ENCODE data around the gene ZNF276. TPM values are rescaled to one million over a fixed set of nuclear protein-coding genes. Genes with fewer than 3 reads are reported as not detected.

ZNF276 gene
- total RNA-seq, 1 experiment from 2014 or later, result 21.8 TPM

- Histone ChIP-seq H4K20me1 (ENCODE audit: insufficient read depth, low read depth, low read length) (peaks cover 6% of the 10 kb centered on the region; the same call in 1 of the 2 replicates), H2AFZ (ENCODE audit: low read length) (no peak overlapping the region), H3K4me2 (ENCODE audit: low read depth, low read length, poor library complexity, severe bottlenecking) (no peak overlapping the region), H3K4me3 (ENCODE audit: low read length) (no peak overlapping the region), H3K36me3 (ENCODE audit: insufficient read depth, low read length) (no peaks in the 10 kb centered on the region), H3K4me1 (ENCODE audit: low read length) (peaks cover 21% of the 10 kb centered on the region), H3K27me3 (ENCODE audit: low read length) (no peaks in the 10 kb centered on the region), H3K9me3 (ENCODE audit: low read length) (no peaks in the 10 kb centered on the region), H3K27ac (ENCODE audit: low read length) (no peak overlapping the region), H3K9ac (ENCODE audit: low read length) (no peak overlapping the region), H3K79me2 (ENCODE audit: low read length) (no peaks in the 10 kb centered on the region), H3K9me2 (replicated peaks; ENCODE audit: insufficient read depth, low read length) (no peaks in the 10 kb centered on the region)
- no peak for DNase-seq
These were observed 16.3 kb upstream of the ZNF276 start for GRCh38 chr16:89705006-89705405.

- Histone ChIP-seq H3K4me3 (ENCODE audit: low read length) (peak overlapping the region; percentile 66), H2AFZ (ENCODE audit: low read length) (no peak overlapping the region; the same call in 1 of the 2 replicates), H3K4me2 (ENCODE audit: low read depth, low read length, poor library complexity, severe bottlenecking) (peak overlapping the region; percentile 69), H3K36me3 (ENCODE audit: insufficient read depth, low read length) (no peaks in the 10 kb centered on the region), H3K9ac (ENCODE audit: low read length) (peak overlapping the region; percentile 65), H3K9me3 (ENCODE audit: low read length) (no peaks in the 10 kb centered on the region), H3K9me2 (replicated peaks; ENCODE audit: insufficient read depth, low read length) (no peaks in the 10 kb centered on the region), H3K79me2 (ENCODE audit: low read length) (peaks cover under 1% of the 10 kb centered on the region; the same call in 1 of the 2 replicates), H3K4me1 (ENCODE audit: low read length) (peaks cover 10% of the 10 kb centered on the region), H3K27me3 (ENCODE audit: low read length) (no peaks in the 10 kb centered on the region), H4K20me1 (ENCODE audit: insufficient read depth, low read depth, low read length) (no peaks in the 10 kb centered on the region), H3K27ac (ENCODE audit: low read length) (no peak overlapping the region)
- no peak for DNase-seq
These were observed 14.6 kb upstream of the ZNF276 start for GRCh38 chr16:89706518-89707260.

- Histone ChIP-seq H3K4me2 (ENCODE audit: low read depth, low read length, poor library complexity, severe bottlenecking) (no peak overlapping the region), H3K36me3 (ENCODE audit: insufficient read depth, low read length) (no peaks in the 10 kb centered on the region), H3K4me1 (ENCODE audit: low read length) (peaks cover 6% of the 10 kb centered on the region), H3K9ac (ENCODE audit: low read length) (no peak overlapping the region), H2AFZ (ENCODE audit: low read length) (no peak overlapping the region), H3K9me2 (replicated peaks; ENCODE audit: insufficient read depth, low read length) (no peaks in the 10 kb centered on the region), H3K27ac (ENCODE audit: low read length) (no peak overlapping the region), H3K79me2 (ENCODE audit: low read length) (peaks cover 10% of the 10 kb centered on the region), H3K4me3 (ENCODE audit: low read length) (no peak overlapping the region), H3K27me3 (ENCODE audit: low read length) (no peaks in the 10 kb centered on the region), H4K20me1 (ENCODE audit: insufficient read depth, low read depth, low read length) (no peaks in the 10 kb centered on the region), H3K9me3 (ENCODE audit: low read length) (no peaks in the 10 kb centered on the region)
- no peak for DNase-seq
These were observed 13.6 kb upstream of the ZNF276 start for GRCh38 chr16:89707695-89708094.

GRCh38 chr16:89708481-89708931 is 12.8 kb upstream of the ZNF276 start:
- Histone ChIP-seq H3K9ac (ENCODE audit: low read length) (no peak overlapping the region), H3K4me2 (ENCODE audit: low read depth, low read length, poor library complexity, severe bottlenecking) (no peak overlapping the region), H3K36me3 (ENCODE audit: insufficient read depth, low read length) (peaks cover 2% of the 10 kb centered on the region; the same call in 1 of the 2 replicates), H3K9me2 (replicated peaks; ENCODE audit: insufficient read depth, low read length) (no peaks in the 10 kb centered on the region), H3K4me1 (ENCODE audit: low read length) (peaks cover 11% of the 10 kb centered on the region), H3K27ac (ENCODE audit: low read length) (no peak overlapping the region), H3K4me3 (ENCODE audit: low read length) (no peak overlapping the region), H3K27me3 (ENCODE audit: low read length) (no peaks in the 10 kb centered on the region), H3K9me3 (ENCODE audit: low read length) (no peaks in the 10 kb centered on the region), H2AFZ (ENCODE audit: low read length) (no peak overlapping the region), H3K79me2 (ENCODE audit: low read length) (peaks cover 17% of the 10 kb centered on the region), H4K20me1 (ENCODE audit: insufficient read depth, low read depth, low read length) (no peaks in the 10 kb centered on the region)
- DNase-seq, result no peak

DNA sequence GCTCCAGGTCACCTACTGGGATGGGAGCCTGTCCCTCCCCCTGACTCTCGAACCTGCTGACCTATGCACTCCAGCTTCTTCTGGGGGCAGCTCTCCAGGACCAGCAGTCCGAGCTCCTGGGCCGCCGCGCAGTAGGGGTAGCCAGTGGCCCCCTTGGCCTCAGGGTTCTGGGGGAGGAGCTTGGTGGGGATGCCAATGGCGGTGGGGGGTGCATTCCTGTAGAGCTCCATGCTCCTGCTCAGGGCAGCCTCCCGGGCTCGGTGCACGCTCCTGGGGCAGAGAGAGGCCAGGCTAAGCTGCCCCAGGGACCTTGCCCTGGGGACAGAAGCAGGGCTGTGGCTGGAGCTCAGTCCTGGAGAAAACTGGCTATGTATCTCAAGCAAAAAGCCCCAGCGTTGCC is 12.2 kb upstream of the ZNF276 start:
- H3K9ac ChIP-seq (ENCODE audit: low read length), result no peak overlapping the region

GRCh38 chr16:89709716-89710432 is 11.5 kb upstream of the ZNF276 start:
- no peaks in the 10 kb centered on the region for H3K9me3 ChIP-seq (ENCODE audit: low read length)
- H3K27ac ChIP-seq (ENCODE audit: low read length), result no peak overlapping the region
- no peak overlapping the region for H3K9ac ChIP-seq (ENCODE audit: low read length)

More for the DNA sequence above, 12.2 kb upstream of the ZNF276 start:
- Histone ChIP-seq H3K36me3 (ENCODE audit: insufficient read depth, low read length) (peaks cover 6% of the 10 kb centered on the region; the same call in 1 of the 2 replicates), H3K4me3 (ENCODE audit: low read length) (no peak overlapping the region), H4K20me1 (ENCODE audit: insufficient read depth, low read depth, low read length) (no peaks in the 10 kb centered on the region), H3K27me3 (ENCODE audit: low read length) (no peaks in the 10 kb centered on the region), H3K9me2 (replicated peaks; ENCODE audit: insufficient read depth, low read length) (no peaks in the 10 kb centered on the region), H3K4me2 (ENCODE audit: low read depth, low read length, poor library complexity, severe bottlenecking) (no peak overlapping the region), H3K4me1 (ENCODE audit: low read length) (peaks cover 11% of the 10 kb centered on the region), H3K9me3 (ENCODE audit: low read length) (no peaks in the 10 kb centered on the region), H3K79me2 (ENCODE audit: low read length) (peaks cover 20% of the 10 kb centered on the region), H2AFZ (ENCODE audit: low read length) (no peak overlapping the region), H3K27ac (ENCODE audit: low read length) (no peak overlapping the region)
- DNase-seq, result no peak

GRCh38 chr16:89710709-89711564 is 10.4 kb upstream of the ZNF276 start:
- peaks cover 14% of the 10 kb centered on the region; the same call in 1 of the 2 replicates for H3K36me3 ChIP-seq (ENCODE audit: insufficient read depth, low read length)
- no peaks in the 10 kb centered on the region for H3K27me3 ChIP-seq (ENCODE audit: low read length)
- no peak overlapping the region for H3K27ac ChIP-seq (ENCODE audit: low read length)
- peaks cover 23% of the 10 kb centered on the region for H3K79me2 ChIP-seq (ENCODE audit: low read length)
- H3K4me2 ChIP-seq (ENCODE audit: low read depth, low read length, poor library complexity, severe bottlenecking), result no peak overlapping the region
- H3K9me3 ChIP-seq (ENCODE audit: low read length), result no peaks in the 10 kb centered on the region
- H3K9me2 ChIP-seq (replicated peaks; ENCODE audit: insufficient read depth, low read length), result no peaks in the 10 kb centered on the region
- no peak for DNase-seq
- H4K20me1 ChIP-seq (ENCODE audit: insufficient read depth, low read depth, low read length), result no peaks in the 10 kb centered on the region
- H3K4me3 ChIP-seq (ENCODE audit: low read length), result no peak overlapping the region
- no peak overlapping the region for H2AFZ ChIP-seq (ENCODE audit: low read length)
- H3K4me1 ChIP-seq (ENCODE audit: low read length), result peaks cover 11% of the 10 kb centered on the region
- no peak overlapping the region for H3K9ac ChIP-seq (ENCODE audit: low read length)

More at GRCh38 chr16:89709716-89710432, 11.5 kb upstream of the ZNF276 start:
- H2AFZ ChIP-seq (ENCODE audit: low read length), result no peak overlapping the region
- H3K4me1 ChIP-seq (ENCODE audit: low read length), result peaks cover 11% of the 10 kb centered on the region
- H3K4me3 ChIP-seq (ENCODE audit: low read length), result no peak overlapping the region
- H3K27me3 ChIP-seq (ENCODE audit: low read length), result no peaks in the 10 kb centered on the region
- no peaks in the 10 kb centered on the region for H3K9me2 ChIP-seq (replicated peaks; ENCODE audit: insufficient read depth, low read length)
- H3K79me2 ChIP-seq (ENCODE audit: low read length), result peaks cover 23% of the 10 kb centered on the region
- no peak overlapping the region for H3K4me2 ChIP-seq (ENCODE audit: low read depth, low read length, poor library complexity, severe bottlenecking)
- DNase-seq, result no peak
- H4K20me1 ChIP-seq (ENCODE audit: insufficient read depth, low read depth, low read length), result no peaks in the 10 kb centered on the region
- H3K36me3 ChIP-seq (ENCODE audit: insufficient read depth, low read length), result peaks cover 13% of the 10 kb centered on the region; the same call in 1 of the 2 replicates

Measured in Karpas-422 (cell line).